Activated T-helper 17 cell treated with anti-CD3 and anti-CD28 coated beads, Interleukin-2, amount 50 U/mL, for 72 hours (primary cell): ENCODE measurements around the gene TTC24. TPM values are rescaled to one million over a fixed set of nuclear protein-coding genes. Genes with fewer than 3 reads are reported as not detected.
"Not testable (repeated sequence)": the region's sequence is repeated elsewhere in the genome, so short reads cannot be mapped to it uniquely, and the experiment has no call there.

Experiments used
- ATAC-seq: fragments of 150-1000 bp; cut with Tn5 transposase; replicated peaks from 2 replicates; pipeline ENCODE4 v1.10.0; 2021; ENCODE audit warnings: mild to moderate bottlenecking, moderate library complexity
- H3K27ac Mint-ChIP-seq: one replicate; pipeline ENCODE4 v1.8.0; 2022; ENCODE audit warnings: mixed read lengths
- H3K27me3 Mint-ChIP-seq: one replicate; pipeline ENCODE4 v1.8.0; 2022; ENCODE audit warnings: mixed read lengths
- H3K36me3 Mint-ChIP-seq: one replicate; pipeline ENCODE4 v1.8.0; 2022; ENCODE audit warnings: low read depth, mild to moderate bottlenecking, mixed read lengths
- H3K4me1 Mint-ChIP-seq: one replicate; pipeline ENCODE4 v1.8.0; 2022; ENCODE audit warnings: mixed read lengths
- H3K4me3 Mint-ChIP-seq: one replicate; pipeline ENCODE4 v1.8.0; 2022; ENCODE audit warnings: mild to moderate bottlenecking, mixed read lengths
- H3K9me3 Mint-ChIP-seq: one replicate; pipeline ENCODE4 v1.8.0; 2022; ENCODE audit warnings: mixed read lengths
- total RNA-seq, 2 donors: library from RNA; stranded (reverse); gene quantifications; one replicate each; pipeline ENCODE4 v1.2.3, GENCODE V29; 2022

The TTC24 gene
- total RNA-seq, 2 donors from 2014 or later = 0.79 TPM; not detected in 1

DNA sequence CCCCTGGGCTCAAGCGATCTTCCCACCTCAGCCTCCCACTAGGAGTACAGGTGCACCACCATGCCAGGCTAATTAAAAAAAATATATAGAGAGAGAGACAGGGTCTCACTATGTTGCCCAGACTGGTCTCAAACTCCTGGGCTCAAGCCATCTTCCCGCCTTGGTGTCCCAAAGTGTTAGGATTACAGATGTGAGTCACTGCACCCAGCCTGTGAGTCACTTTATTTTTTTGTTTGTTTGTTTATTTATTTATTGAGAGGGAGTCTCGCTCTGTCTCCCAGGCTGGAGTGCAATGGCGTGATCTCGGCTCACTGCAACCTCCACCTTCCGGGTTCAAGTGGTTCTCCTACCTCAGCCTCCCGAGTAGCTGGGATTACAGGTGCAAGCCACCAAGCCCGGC lies 8.4 kb downstream of the TTC24 start:
- H3K36me3 Mint-ChIP-seq, ATAC-seq, H3K4me3 Mint-ChIP-seq, H3K9me3 Mint-ChIP-seq, H3K27me3 Mint-ChIP-seq, H3K4me1 Mint-ChIP-seq, H3K27ac Mint-ChIP-seq: not testable (repeated sequence)

- Mint-ChIP-seq H3K36me3 (peaks cover 17% of the 10 kb centered on the region), H3K4me3 (no peak overlapping the region), H3K9me3 (no peaks in the 10 kb centered on the region), H3K27ac (no peak overlapping the region), H3K4me1 (no peaks in the 10 kb centered on the region), H3K27me3 (no peaks in the 10 kb centered on the region)
- no peak for ATAC-seq
Measured at GRCh38 chr1:156589546-156589945, 10.0 kb downstream of the TTC24 start.

GRCh38 chr1:156590326-156591180 lies 11.0 kb downstream of the TTC24 start:
- H3K27me3 Mint-ChIP-seq = no peaks in the 10 kb centered on the region
- H3K4me1 Mint-ChIP-seq = peaks cover 6% of the 10 kb centered on the region
- peak overlapping the region; percentile 83 for H3K4me3 Mint-ChIP-seq
- H3K27ac Mint-ChIP-seq = peak overlapping the region; percentile 87
- H3K36me3 Mint-ChIP-seq = peaks cover 27% of the 10 kb centered on the region
- H3K9me3 Mint-ChIP-seq = no peaks in the 10 kb centered on the region
- no peak for ATAC-seq

DNA sequence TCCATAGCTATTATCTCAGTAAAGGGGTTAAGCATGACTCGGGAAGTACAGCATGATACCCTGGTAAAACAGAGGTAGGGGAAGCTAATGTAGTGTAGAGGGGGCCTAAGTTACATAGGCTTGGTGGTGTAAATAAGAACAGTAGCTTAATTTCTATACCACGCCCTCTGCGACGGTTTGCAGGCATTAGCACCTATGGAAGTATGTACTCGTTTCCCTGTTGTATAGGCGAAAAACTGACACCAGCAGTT lies 11.6 kb downstream of the TTC24 start:
- H3K27me3 Mint-ChIP-seq = no peaks in the 10 kb centered on the region
- no peak for ATAC-seq
- H3K4me1 Mint-ChIP-seq = peaks cover 7% of the 10 kb centered on the region
- peak overlapping the region; percentile 87 for H3K27ac Mint-ChIP-seq
- H3K4me3 Mint-ChIP-seq = peak overlapping the region; percentile 83
- H3K36me3 Mint-ChIP-seq = peaks cover 33% of the 10 kb centered on the region
- H3K9me3 Mint-ChIP-seq = no peaks in the 10 kb centered on the region

GRCh38 chr1:156591432-156592157 lies 12.1 kb downstream of the TTC24 start, which contains the start of gene NAXE:
NAXE (plus strand) TSS chr1:156591776; CDS start chr1:156591805, 29 bp downstream.
- ATAC-seq = peak; percentile 98
- H3K27me3 Mint-ChIP-seq = no peaks in the 10 kb centered on the region
- no peaks in the 10 kb centered on the region for H3K9me3 Mint-ChIP-seq
- peaks cover 7% of the 10 kb centered on the region for H3K4me1 Mint-ChIP-seq
- H3K4me3 Mint-ChIP-seq = peak within 1 kb of the TSS; percentile 83
- peaks cover 38% of the 10 kb centered on the region for H3K36me3 Mint-ChIP-seq
- H3K27ac Mint-ChIP-seq = peak within 1 kb of the TSS; percentile 87

- Mint-ChIP-seq H3K36me3 (peaks cover 45% of the 10 kb centered on the region), H3K9me3 (no peaks in the 10 kb centered on the region), H3K4me3 (peak overlapping the region; percentile 83), H3K27ac (peak overlapping the region; percentile 87), H3K27me3 (no peaks in the 10 kb centered on the region), H3K4me1 (peaks cover 7% of the 10 kb centered on the region)
- ATAC-seq = no peak
Measured at GRCh38 chr1:156592158-156592909, 12.8 kb downstream of the TTC24 start.

DNA sequence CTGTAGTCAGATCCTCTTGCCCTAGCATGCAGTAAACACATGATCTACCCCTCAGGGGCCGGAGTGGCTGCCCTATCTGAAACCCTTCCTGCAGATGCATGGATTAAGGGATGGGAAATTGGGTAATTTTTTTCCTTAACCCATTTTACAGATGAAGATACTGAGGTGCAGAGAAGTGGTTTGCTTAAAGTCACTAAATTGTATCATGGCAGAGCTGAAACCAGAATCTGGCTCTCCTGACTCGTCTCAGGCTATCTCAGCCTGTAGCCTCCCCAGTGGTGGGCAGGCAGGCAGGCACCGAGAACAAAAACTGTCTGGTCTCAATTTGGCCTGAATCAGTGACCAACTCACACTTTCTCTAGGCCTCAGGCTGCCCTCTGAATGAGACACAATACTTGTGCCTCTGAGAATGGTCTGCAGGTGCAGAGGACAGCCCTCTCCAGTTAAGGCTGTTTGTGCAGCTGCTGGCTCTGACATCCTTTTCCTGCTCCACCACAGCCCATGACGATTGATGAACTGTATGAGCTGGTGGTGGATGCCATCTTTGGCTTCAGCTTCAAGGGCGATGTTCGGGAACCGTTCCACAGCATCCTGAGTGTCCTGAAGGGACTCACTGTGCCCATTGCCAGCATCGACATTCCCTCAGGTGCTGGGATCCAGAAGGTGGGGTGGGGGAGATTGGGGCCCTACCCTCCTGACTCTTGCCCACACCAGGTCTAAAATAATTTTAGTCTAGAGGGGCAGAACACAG lies 13.6 kb downstream of the TTC24 start:
- Mint-ChIP-seq H3K27me3 (no peaks in the 10 kb centered on the region), H3K9me3 (no peaks in the 10 kb centered on the region), H3K36me3 (peaks cover 52% of the 10 kb centered on the region), H3K4me3 (peak overlapping the region; percentile 83), H3K27ac (peak overlapping the region; percentile 87), H3K4me1 (peaks cover 7% of the 10 kb centered on the region)
- ATAC-seq = no peak

DNA sequence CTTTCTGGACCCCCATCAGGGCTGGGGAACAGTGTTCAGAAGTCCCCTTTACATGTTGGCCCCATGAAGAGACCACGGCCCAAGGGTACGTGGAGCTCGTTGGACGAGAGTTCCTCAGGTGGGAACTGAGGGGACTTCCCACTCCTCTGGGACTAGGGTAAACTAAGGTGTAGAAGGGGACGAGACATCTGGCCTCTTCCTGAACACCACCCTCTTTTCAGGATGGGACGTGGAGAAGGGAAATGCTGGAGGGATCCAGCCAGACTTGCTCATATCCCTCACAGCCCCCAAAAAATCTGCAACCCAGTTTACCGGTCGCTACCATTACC lies 14.1 kb downstream of the TTC24 start:
- H3K4me3 Mint-ChIP-seq = no peak overlapping the region
- no peaks in the 10 kb centered on the region for H3K27me3 Mint-ChIP-seq
- no peak for ATAC-seq
- H3K4me1 Mint-ChIP-seq = peaks cover 8% of the 10 kb centered on the region
- no peaks in the 10 kb centered on the region for H3K9me3 Mint-ChIP-seq
- peaks cover 58% of the 10 kb centered on the region for H3K36me3 Mint-ChIP-seq
- no peak overlapping the region for H3K27ac Mint-ChIP-seq

DNA sequence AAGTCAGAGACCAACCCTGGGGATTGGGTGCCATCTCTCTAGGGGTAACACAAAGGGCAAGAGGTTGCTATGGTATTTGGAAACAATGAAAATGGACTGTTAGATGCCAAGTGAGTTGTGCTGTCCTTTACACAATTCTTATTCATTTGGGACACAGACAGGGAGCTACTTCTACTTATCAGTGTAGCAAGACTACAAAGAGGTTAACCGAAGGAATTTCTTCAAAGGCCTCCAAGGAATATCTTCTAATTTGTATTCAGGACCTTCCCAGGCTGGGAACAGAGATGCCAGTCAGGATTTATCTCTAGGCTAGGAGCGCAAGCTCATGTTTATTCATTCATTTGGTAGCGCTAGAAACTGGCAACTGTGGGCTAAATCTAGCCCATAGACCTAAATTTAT lies 14.7 kb downstream of the TTC24 start:
- H3K27me3 Mint-ChIP-seq = no peaks in the 10 kb centered on the region
- peak overlapping the region; percentile 45 for H3K27ac Mint-ChIP-seq
- peaks cover 64% of the 10 kb centered on the region for H3K36me3 Mint-ChIP-seq
- peaks cover 11% of the 10 kb centered on the region for H3K4me1 Mint-ChIP-seq
- no peak for ATAC-seq
- no peaks in the 10 kb centered on the region for H3K9me3 Mint-ChIP-seq
- H3K4me3 Mint-ChIP-seq = no peak overlapping the region

DNA sequence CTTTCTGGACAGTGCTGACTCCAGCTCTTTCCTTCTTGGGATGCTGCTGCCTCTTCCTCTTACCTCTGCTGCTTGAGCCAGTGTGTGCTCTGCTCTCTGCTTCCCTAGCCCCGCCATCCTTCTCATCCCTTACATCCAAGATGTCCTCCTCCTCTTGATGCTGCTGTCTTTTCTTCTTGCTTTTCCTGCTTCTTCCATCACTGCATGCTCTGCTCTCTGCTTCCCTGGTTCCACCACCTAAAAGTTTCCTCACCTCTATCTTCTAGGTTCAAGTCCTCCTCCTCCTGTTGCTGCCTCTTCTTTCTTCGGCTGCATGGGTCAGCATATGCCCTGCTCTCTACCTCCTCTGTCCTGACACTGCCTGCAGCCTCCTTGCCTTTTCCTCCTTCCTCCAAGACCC lies 15.5 kb downstream of the TTC24 start:
- Mint-ChIP-seq H3K4me1 (peaks cover 11% of the 10 kb centered on the region), H3K27ac (peak overlapping the region; percentile 15), H3K36me3 (peaks cover 72% of the 10 kb centered on the region), H3K27me3 (no peaks in the 10 kb centered on the region), H3K4me3 (no peak overlapping the region), H3K9me3 (no peaks in the 10 kb centered on the region)
- no peak for ATAC-seq

GRCh38 chr1:156596426-156596825 lies 16.9 kb downstream of the TTC24 start:
- H3K36me3 Mint-ChIP-seq = peaks cover 86% of the 10 kb centered on the region
- no peaks in the 10 kb centered on the region for H3K27me3 Mint-ChIP-seq
- no peak overlapping the region for H3K4me3 Mint-ChIP-seq
- H3K9me3 Mint-ChIP-seq = no peaks in the 10 kb centered on the region
- ATAC-seq = no peak
- peak overlapping the region; percentile 41 for H3K27ac Mint-ChIP-seq
- peaks cover 11% of the 10 kb centered on the region for H3K4me1 Mint-ChIP-seq

- Mint-ChIP-seq H3K36me3 (peaks cover 80% of the 10 kb centered on the region), H3K27ac (peak overlapping the region; percentile 45), H3K4me3 (no peak overlapping the region), H3K27me3 (no peaks in the 10 kb centered on the region), H3K9me3 (no peaks in the 10 kb centered on the region), H3K4me1 (peaks cover 15% of the 10 kb centered on the region)
- no peak for ATAC-seq
Measured at GRCh38 chr1:156598125-156598524, 18.6 kb downstream of the TTC24 start.

DNA sequence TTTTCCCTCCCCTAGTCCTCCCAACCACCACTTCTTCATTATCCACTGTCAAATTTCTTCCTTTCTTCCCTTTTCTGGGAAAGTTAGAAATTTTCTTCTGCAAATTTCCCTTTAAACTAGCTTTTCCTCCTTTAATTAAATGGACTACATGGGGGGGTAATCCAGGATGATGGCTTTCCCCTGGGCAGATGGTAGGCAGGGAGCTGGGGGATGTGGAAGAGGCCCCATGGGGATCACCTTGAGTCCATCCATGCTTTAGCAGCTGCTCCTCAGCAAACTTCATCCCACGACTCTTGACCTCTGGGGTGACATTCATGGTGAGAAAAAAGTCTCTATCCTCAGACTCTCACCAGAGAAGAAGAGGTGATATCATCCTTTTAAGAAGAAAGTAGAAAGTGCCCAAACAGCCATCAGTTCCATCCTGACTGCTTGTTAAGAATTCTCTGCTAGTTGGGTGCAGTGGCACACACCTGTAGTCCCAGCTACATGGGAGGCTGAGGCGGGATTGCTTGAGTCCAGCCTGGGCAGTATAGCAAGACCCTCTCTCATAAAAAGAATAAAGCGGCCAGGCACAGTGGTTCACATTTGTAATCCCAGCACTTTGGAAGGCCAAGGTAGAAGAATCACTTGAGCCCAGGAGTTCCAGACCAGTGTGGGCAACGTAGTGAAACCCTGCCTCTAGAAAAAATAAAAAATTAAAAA lies 19.4 kb downstream of the TTC24 start:
- ATAC-seq = no peak
- H3K4me1 Mint-ChIP-seq = peaks cover 15% of the 10 kb centered on the region
- H3K36me3 Mint-ChIP-seq = peaks cover 77% of the 10 kb centered on the region
- no peaks in the 10 kb centered on the region for H3K27me3 Mint-ChIP-seq
- H3K27ac Mint-ChIP-seq = peak overlapping the region; percentile 45
- no peaks in the 10 kb centered on the region for H3K9me3 Mint-ChIP-seq
- H3K4me3 Mint-ChIP-seq = no peak overlapping the region

- Mint-ChIP-seq H3K4me1 (peaks cover 15% of the 10 kb centered on the region), H3K27me3 (no peaks in the 10 kb centered on the region), H3K27ac (peak overlapping the region; percentile 90), H3K9me3 (no peaks in the 10 kb centered on the region), H3K4me3 (peak overlapping the region; percentile 88), H3K36me3 (peaks cover 68% of the 10 kb centered on the region)
- ATAC-seq = peak; percentile 46
Measured at GRCh38 chr1:156599811-156600210, 20.3 kb downstream of the TTC24 start.
